ENCODE measurements around the gene SCEL.

SCEL gene

DNA sequence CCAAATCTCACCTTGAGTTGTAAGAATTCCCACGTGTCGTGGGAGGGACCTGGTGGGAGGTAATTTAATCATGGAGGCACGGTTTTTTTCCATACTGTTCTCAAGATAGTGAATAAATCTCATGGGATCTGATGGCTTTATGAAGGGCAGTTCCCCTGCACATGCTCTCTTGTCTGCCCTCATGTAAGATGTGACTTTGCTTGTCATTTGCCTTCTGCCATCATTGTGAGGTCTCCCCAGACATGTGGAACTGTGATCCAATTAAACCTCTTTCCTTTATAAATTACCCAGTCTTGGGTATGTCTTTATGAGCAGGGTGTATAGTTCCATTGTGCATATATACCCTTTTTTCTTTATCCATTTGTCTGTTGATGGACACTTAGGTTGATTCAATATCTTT is 13.1 kb downstream of the SCEL start:
- Mint-ChIP-seq H3K4me3 (no peak overlapping the region), H3K9me3 (no peaks in the 10 kb centered on the region), H3K4me1 (peaks cover 25% of the 10 kb centered on the region), H3K27ac (no peak overlapping the region), H3K36me3 (ENCODE audit: low read depth) (no peaks in the 10 kb centered on the region), H3K27me3 (ENCODE audit: low read depth) (no peaks in the 10 kb centered on the region)
- TF ChIP-seq, protein P1, sequence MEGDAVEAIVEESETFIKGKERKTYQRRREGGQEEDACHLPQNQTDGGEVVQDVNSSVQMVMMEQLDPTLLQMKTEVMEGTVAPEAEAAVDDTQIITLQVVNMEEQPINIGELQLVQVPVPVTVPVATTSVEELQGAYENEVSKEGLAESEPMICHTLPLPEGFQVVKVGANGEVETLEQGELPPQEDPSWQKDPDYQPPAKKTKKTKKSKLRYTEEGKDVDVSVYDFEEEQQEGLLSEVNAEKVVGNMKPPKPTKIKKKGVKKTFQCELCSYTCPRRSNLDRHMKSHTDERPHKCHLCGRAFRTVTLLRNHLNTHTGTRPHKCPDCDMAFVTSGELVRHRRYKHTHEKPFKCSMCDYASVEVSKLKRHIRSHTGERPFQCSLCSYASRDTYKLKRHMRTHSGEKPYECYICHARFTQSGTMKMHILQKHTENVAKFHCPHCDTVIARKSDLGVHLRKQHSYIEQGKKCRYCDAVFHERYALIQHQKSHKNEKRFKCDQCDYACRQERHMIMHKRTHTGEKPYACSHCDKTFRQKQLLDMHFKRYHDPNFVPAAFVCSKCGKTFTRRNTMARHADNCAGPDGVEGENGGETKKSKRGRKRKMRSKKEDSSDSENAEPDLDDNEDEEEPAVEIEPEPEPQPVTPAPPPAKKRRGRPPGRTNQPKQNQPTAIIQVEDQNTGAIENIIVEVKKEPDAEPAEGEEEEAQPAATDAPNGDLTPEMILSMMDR (IDR thresholded peaks at IDR 0.05; ENCODE audit: unreplicated experiment in 3 of 3), result no peak

DNA sequence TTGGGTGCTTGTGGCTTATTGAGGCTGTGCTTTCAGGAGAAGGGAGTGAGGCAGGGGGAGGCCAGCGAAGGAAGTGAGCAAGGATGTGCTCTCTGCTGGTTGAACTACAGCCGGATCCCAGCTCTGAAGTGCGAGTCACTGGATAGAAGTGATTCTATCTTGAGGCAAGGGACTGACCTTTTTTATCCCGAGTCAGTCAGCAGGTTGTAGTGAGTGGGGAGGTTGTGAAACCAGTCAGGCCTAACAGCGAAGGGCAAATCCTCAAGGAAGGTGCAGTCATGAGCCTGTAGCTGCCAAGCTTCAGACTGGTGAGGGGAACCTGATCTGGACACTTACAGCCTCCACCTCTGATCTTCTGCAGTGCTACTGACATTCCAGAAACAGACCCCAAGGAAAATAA is 18.6 kb downstream of the SCEL start:
- no peaks in the 10 kb centered on the region for H3K9me3 Mint-ChIP-seq

DNA sequence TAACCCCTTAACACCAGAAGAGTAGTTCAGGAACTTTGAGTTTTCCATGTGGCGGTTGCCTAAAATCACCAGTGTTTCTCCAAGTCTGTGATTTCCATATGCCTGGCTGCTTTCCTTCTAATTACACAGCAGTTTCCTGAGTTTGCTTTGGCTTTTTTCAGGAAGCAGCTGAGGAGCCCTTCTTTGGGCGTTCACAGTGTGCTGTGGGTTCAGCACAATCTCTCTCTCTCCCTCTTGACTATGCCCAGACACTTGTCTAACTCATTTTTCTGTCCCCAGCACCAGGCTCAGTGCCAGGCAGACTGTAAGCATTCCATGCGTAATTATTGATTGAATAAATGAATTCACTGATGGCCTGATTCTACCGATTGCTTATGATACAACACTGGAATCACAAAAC is 19.7 kb downstream of the SCEL start:
- Mint-ChIP-seq H3K4me1 (no peaks in the 10 kb centered on the region), H3K4me3 (no peak overlapping the region), H3K27me3 (ENCODE audit: low read depth) (peaks cover 5% of the 10 kb centered on the region), H3K27ac (no peak overlapping the region), H3K9me3 (no peaks in the 10 kb centered on the region), H3K36me3 (ENCODE audit: low read depth) (no peaks in the 10 kb centered on the region)
- TF ChIP-seq, protein P1 (IDR thresholded peaks at IDR 0.05; ENCODE audit: unreplicated experiment in 3 of 3), result no peak

More for the DNA sequence above, 18.6 kb downstream of the SCEL start:
- no peaks in the 10 kb centered on the region for H3K4me1 Mint-ChIP-seq
- no peaks in the 10 kb centered on the region for H3K36me3 Mint-ChIP-seq (ENCODE audit: low read depth)
- H3K27ac Mint-ChIP-seq, result no peak overlapping the region
- TF ChIP-seq, protein P1 (IDR thresholded peaks at IDR 0.05; ENCODE audit: unreplicated experiment in 3 of 3), result no peak
- no peak overlapping the region for H3K4me3 Mint-ChIP-seq
- H3K27me3 Mint-ChIP-seq (ENCODE audit: low read depth), result peaks cover 5% of the 10 kb centered on the region

DNA sequence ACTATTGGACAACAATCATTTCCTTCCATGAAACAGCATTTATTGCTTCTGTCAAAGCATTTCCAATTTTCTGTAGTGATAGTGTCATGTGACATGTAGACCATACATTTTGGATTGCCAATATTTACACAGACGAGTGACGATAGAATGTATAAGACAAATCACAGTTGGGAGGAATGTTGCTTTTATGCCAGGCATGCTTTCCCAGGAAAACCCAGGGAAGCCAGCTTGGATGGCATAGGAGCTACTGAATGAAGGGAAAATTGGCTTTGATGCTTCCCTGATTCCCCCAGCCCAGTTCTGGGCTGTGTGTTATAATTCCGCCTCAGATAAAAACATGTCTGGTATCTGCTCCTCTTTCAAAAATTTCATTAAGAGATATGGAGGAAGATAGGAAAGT is 22.5 kb downstream of the SCEL start:
- TF ChIP-seq, protein P1 (IDR thresholded peaks at IDR 0.05; ENCODE audit: unreplicated experiment in 3 of 3), result no peak
- Mint-ChIP-seq H3K4me1 (no peaks in the 10 kb centered on the region), H3K27ac (no peak overlapping the region), H3K9me3 (no peaks in the 10 kb centered on the region), H3K4me3 (no peak overlapping the region), H3K36me3 (ENCODE audit: low read depth) (no peaks in the 10 kb centered on the region), H3K27me3 (ENCODE audit: low read depth) (peaks cover 5% of the 10 kb centered on the region)

DNA sequence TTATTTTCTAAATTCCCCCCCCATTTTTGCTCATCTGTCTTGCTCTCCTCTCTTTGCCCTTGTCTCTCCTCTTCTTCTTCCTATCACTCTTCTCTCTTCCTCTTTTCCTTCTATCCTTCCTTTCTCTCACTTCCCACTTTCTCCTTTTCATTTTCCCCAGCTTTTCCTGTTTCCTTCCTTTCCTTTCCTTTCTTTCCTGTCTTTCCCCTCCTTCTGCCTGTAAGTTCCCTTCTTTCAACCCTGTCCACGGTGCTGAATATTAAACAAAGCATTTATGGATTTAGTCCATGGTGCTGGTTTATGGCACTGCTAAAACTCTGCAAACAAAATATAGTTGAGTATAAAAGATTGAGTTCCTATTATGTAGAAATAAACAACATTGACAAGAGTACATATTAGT is 27.6 kb downstream of the SCEL start:
- Mint-ChIP-seq H3K27ac (no peak overlapping the region), H3K9me3 (no peaks in the 10 kb centered on the region), H3K27me3 (ENCODE audit: low read depth) (no peaks in the 10 kb centered on the region), H3K4me3 (no peak overlapping the region), H3K36me3 (ENCODE audit: low read depth) (no peaks in the 10 kb centered on the region), H3K4me1 (no peaks in the 10 kb centered on the region)
- TF ChIP-seq, protein P1 (IDR thresholded peaks at IDR 0.05; ENCODE audit: unreplicated experiment in 3 of 3), result no peak

DNA sequence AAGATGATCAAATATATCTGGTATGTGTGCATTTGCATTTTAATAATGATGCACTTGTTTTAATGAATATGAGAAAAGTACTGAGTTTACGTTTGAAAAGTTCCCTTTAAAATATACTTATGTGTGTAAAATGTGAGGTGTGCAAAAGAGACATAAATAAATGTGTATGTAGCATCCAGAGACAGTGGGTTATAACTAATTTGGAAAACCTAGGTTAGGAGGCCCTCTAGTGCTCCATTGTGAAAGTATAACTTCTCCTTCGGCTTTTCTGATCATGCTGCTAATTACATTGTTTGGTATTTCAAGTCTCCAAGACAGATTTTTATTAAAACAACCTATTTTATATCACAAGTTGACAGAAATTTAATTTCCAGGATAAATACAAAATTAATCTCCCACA is 30.1 kb downstream of the SCEL start:
- H3K4me1 Mint-ChIP-seq, result no peaks in the 10 kb centered on the region
- H3K4me3 Mint-ChIP-seq, result no peak overlapping the region
- TF ChIP-seq, protein P1 (IDR thresholded peaks at IDR 0.05; ENCODE audit: unreplicated experiment in 3 of 3), result peak; percentile 56 to 66 (median 58)
- H3K27me3 Mint-ChIP-seq (ENCODE audit: low read depth), result peaks cover 6% of the 10 kb centered on the region
- H3K9me3 Mint-ChIP-seq, result no peaks in the 10 kb centered on the region
- no peaks in the 10 kb centered on the region for H3K36me3 Mint-ChIP-seq (ENCODE audit: low read depth)
- no peak overlapping the region for H3K27ac Mint-ChIP-seq
